ENCODE results near the gene LILRA6. TPM values are rescaled to one million over a fixed set of nuclear protein-coding genes. Genes with fewer than 3 reads are reported as not detected.

The LILRA6 gene
- total and polyA plus RNA-seq, 2 of the 8 experiments (the other 6 are each of a cell fraction or from before 2014, with no cell fraction given): not detected

DNA sequence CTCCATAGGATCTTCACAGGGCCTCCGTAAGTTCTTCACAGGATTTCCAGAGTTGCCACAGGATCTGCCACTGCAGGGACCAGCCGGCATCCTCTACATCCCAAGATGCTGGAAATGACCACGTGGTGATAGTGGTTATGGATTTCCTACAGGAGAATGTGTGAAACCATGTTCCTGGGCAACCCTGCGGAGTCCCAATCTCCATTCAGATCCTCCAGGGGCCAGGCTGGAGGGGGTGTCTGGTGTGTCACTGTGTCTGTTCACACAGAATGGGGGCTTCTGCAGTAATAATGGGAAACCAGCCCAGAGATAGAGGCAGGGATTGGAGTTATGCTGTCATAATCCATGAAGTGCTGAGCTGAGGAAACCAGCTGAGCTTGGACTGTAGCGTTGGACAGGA, 8.6 kb downstream of the LILRA6 start:
- H2AFZ ChIP-seq (ENCODE audit: low read length): no peak overlapping the region
- no peak overlapping the region for H3K4me3 ChIP-seq (ENCODE audit: extremely low read depth in 1 of 4, insufficient read depth in 2 of 4, low read depth in 3 of 4, low read length in 4 of 4)
- H4K8ac ChIP-seq (ENCODE audit: extremely low read depth, insufficient read depth, low read length): no peak overlapping the region
- H3K27ac ChIP-seq (ENCODE audit: low read depth, low read length): no peak overlapping the region
- ChIA-PET POLR2A (ENCODE audit: partially characterized antibody) (interaction anchor here (1.6 to 4.9 kb wide), 3 partner anchors 24 to 33 kb away, joined by 4 to 44 read pairs (median 10); partner anchors contain the start of gene RPS9), CTCF (ENCODE audit: partially characterized antibody) (interaction anchor here (1.1 to 1.9 kb wide), 4 partner anchors 32 to 158 kb away, joined by 3 to 9 read pairs (median 4); no protein-coding TSS in a partner anchor)
- no peaks in the 10 kb centered on the region for H3K79me1 ChIP-seq (ENCODE audit: low read depth, low read length)
- H2BK15ac ChIP-seq (ENCODE audit: low read length): no peak overlapping the region
- H3K9ac ChIP-seq (replicated peaks in 1 of 4; ENCODE audit: extremely low read depth in 1 of 4, low read depth in 3 of 4, low read length in 3 of 4): no peak overlapping the region
- H3K27me3 ChIP-seq (replicated peaks in 1 of 4; ENCODE audit: control insufficient read depth in 3 of 4, extremely low read depth in 1 of 4, insufficient read depth in 3 of 4, low read length in 3 of 4): peaks cover 0 to 7% (median 2%) of the 10 kb centered on the region in 4 experiments; a peak in 3 of 7 replicates
- H3K4me2 ChIP-seq (ENCODE audit: insufficient read depth in 1 of 2, low read depth in 2 of 2, low read length in 2 of 2): no peak overlapping the region
- no peaks in the 10 kb centered on the region for H3K79me2 ChIP-seq (ENCODE audit: control insufficient read depth in 1 of 2, insufficient read depth in 2 of 2, low read length in 2 of 2)
- H2BK5ac ChIP-seq (ENCODE audit: low read depth, low read length): no peak overlapping the region
- H2BK20ac ChIP-seq (ENCODE audit: low read length): no peak overlapping the region
- FAIRE-seq (no peak), DNase-seq (ENCODE audit: low read depth in 1 of 2, low spot score in 2 of 2) (no peak)
- no peak overlapping the region for H2AK5ac ChIP-seq (ENCODE audit: low read depth, low read length)
- H3K18ac ChIP-seq (ENCODE audit: extremely low read depth, low read length): no peak overlapping the region
- no peak overlapping the region for H3K56ac ChIP-seq (replicated peaks; ENCODE audit: insufficient read length, low read depth, low read length)
- no peak for TF ChIP-seq BRCA1 (IDR thresholded peaks at IDR 0.05; ENCODE audit: low read depth, low read length)
- TF ChIP-seq SIN3A (conservative IDR thresholded peaks at IDR 0.05 in 1 of 2, IDR thresholded peaks at IDR 0.05 in 1 of 2; ENCODE audit: low read depth in 1 of 2, low read length in 2 of 2): no peak
- no peak for TF ChIP-seq CTBP2 (IDR thresholded peaks at IDR 0.05; ENCODE audit: borderline replicate concordance, insufficient read depth, insufficient read length, low read length)
- no peak for TF ChIP-seq EP300 (IDR thresholded peaks at IDR 0.05; ENCODE audit: borderline replicate concordance in 1 of 2, low read depth in 2 of 2, low read length in 2 of 2)
- TF ChIP-seq RBBP5 (IDR thresholded peaks at IDR 0.05; ENCODE audit: borderline replicate concordance, low read depth, low read length): no peak
- TF ChIP-seq NRF1 (IDR thresholded peaks at IDR 0.05; ENCODE audit: low read depth, low read length): no peak
- TF ChIP-seq, protein P1, sequence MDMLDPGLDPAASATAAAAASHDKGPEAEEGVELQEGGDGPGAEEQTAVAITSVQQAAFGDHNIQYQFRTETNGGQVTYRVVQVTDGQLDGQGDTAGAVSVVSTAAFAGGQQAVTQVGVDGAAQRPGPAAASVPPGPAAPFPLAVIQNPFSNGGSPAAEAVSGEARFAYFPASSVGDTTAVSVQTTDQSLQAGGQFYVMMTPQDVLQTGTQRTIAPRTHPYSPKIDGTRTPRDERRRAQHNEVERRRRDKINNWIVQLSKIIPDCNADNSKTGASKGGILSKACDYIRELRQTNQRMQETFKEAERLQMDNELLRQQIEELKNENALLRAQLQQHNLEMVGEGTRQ (IDR thresholded peaks at IDR 0.05; ENCODE audit: low read length): no peak
- H3K23me2 ChIP-seq (ENCODE audit: low read depth, low read length): no peaks in the 10 kb centered on the region
- peaks cover 0 to 1% of the 10 kb centered on the region in 2 experiments for H4K20me1 ChIP-seq (replicated peaks in 1 of 2; ENCODE audit: control insufficient read depth in 1 of 2, insufficient read depth in 2 of 2, low read length in 2 of 2)
- H3K9me3 ChIP-seq (ENCODE audit: insufficient read depth in 2 of 2, low read depth in 1 of 2, low read length in 1 of 2): peaks cover 4 to 6% of the 10 kb centered on the region in 2 experiments; a peak in 2 of 4 replicates
- H2BK120ac ChIP-seq (replicated peaks; ENCODE audit: low read depth, low read length): no peak overlapping the region
- H3K36me3 ChIP-seq (ENCODE audit: control insufficient read depth in 2 of 4, insufficient read depth in 4 of 4, low read length in 3 of 4): no peaks in the 10 kb centered on the region
- H4K5ac ChIP-seq (ENCODE audit: insufficient read length, low read depth, low read length): no peak overlapping the region
- no peak overlapping the region for H2BK12ac ChIP-seq (ENCODE audit: low read depth, low read length)
- no peak overlapping the region for H3K14ac ChIP-seq (ENCODE audit: insufficient read length)
- H3K4ac ChIP-seq (replicated peaks; ENCODE audit: insufficient read length, low read depth, low read length): no peak overlapping the region
- 69% methylated on average over 5 of the region's 5 CpGs; no CpG with 5 or more reads in 1 of the 2 experiments for WGBS, 2 experiments (ENCODE audit: extremely low coverage in 1 of 2, insufficient coverage in 1 of 2, insufficient read length in 1 of 2, insufficient replicate concordance in 2 of 2, low coverage in 1 of 2, low lambda C conversion rate in 2 of 2, missing lambda C conversion rate in 1 of 2)
- no peak overlapping the region for H3K23ac ChIP-seq (ENCODE audit: insufficient read length)
- no peaks in the 10 kb centered on the region for H3K4me1 ChIP-seq (replicated peaks in 1 of 4; ENCODE audit: control insufficient read depth in 3 of 4, insufficient read depth in 4 of 4, low read length in 3 of 4)
- H4K91ac ChIP-seq (replicated peaks; ENCODE audit: insufficient read length, low read length): no peak overlapping the region
